Stomach smooth muscle (tissue), 2 donors: ENCODE results near the gene PPP2R1A.

ENCODE experiments used
- H3K27ac ChIP-seq: one replicate; pipeline ENCODE4 v1.7.0; 2013; ENCODE audit warnings: mild to moderate bottlenecking, low read length, inconsistent platforms
- H3K27me3 ChIP-seq, 2 donors: one replicate each; pipeline ENCODE4 v1.7.0; 2013; ENCODE audit warnings: low read length in 2 of 2; ENCODE audit not compliant: insufficient read depth in 2 of 2, control insufficient read depth in 1 of 2
- H3K36me3 ChIP-seq, 2 donors: one replicate each; pipeline ENCODE4 v1.7.0; 2013; ENCODE audit warnings: low read length in 2 of 2; ENCODE audit not compliant: control insufficient read depth in 2 of 2, insufficient read depth in 2 of 2
- H3K4me1 ChIP-seq: one replicate; pipeline ENCODE4 v1.7.0; 2013; ENCODE audit warnings: low read length; ENCODE audit not compliant: control insufficient read depth, insufficient read depth
- H3K4me3 ChIP-seq, 2 donors: one replicate each; pipeline ENCODE4 v1.7.0; 2013; ENCODE audit warnings: low read length in 2 of 2
- H3K9ac ChIP-seq, 2 donors: one replicate each; pipeline ENCODE4 v1.7.0; 2013; ENCODE audit warnings: low read length in 2 of 2, mild to moderate bottlenecking in 1 of 2
- H3K9me3 ChIP-seq, 2 donors: one replicate each; pipeline ENCODE4 v1.7.0; 2013; ENCODE audit warnings: low read length in 2 of 2; ENCODE audit not compliant: control insufficient read depth in 2 of 2
- donor health status: healthy.
- donor health status: Pancreatic carcinoma.

The PPP2R1A gene

GRCh38 chr19:52226652-52227051, 36.8 kb downstream of the PPP2R1A start:
- Histone ChIP-seq H3K9me3 (no peaks in the 10 kb centered on the region), H3K27ac (no peak overlapping the region), H3K4me3 (no peak overlapping the region), H3K4me1 (no peaks in the 10 kb centered on the region), H3K27me3 (no peaks in the 10 kb centered on the region), H3K9ac (no peak overlapping the region), H3K36me3 (peaks cover 64 to 68% of the 10 kb centered on the region in 2 donors)

GRCh38 chr19:52227196-52227940, 37.5 kb downstream of the PPP2R1A start:
- no peaks in the 10 kb centered on the region for H3K4me1 ChIP-seq
- H3K36me3 ChIP-seq, result peaks cover 57 to 61% of the 10 kb centered on the region in 2 donors
- H3K27me3 ChIP-seq, result no peaks in the 10 kb centered on the region
- H3K9ac ChIP-seq, result no peak overlapping the region
- no peaks in the 10 kb centered on the region for H3K9me3 ChIP-seq
- no peak overlapping the region for H3K27ac ChIP-seq
- H3K4me3 ChIP-seq, result no peak overlapping the region

- Histone ChIP-seq H3K9ac (no peak overlapping the region), H3K9me3 (no peaks in the 10 kb centered on the region), H3K4me3 (no peak overlapping the region), H3K4me1 (no peaks in the 10 kb centered on the region), H3K27ac (no peak overlapping the region), H3K36me3 (peaks cover 51 to 55% of the 10 kb centered on the region in 2 donors), H3K27me3 (no peaks in the 10 kb centered on the region)
Measured at GRCh38 chr19:52227980-52228379, 38.1 kb downstream of the PPP2R1A start.

- Histone ChIP-seq H3K27ac (no peak overlapping the region), H3K4me1 (no peaks in the 10 kb centered on the region), H3K27me3 (no peaks in the 10 kb centered on the region), H3K4me3 (no peak overlapping the region), H3K9me3 (no peaks in the 10 kb centered on the region), H3K9ac (no peak overlapping the region), H3K36me3 (peaks cover 35 to 41% of the 10 kb centered on the region in 2 donors)
Measured at GRCh38 chr19:52229524-52229923, 39.7 kb downstream of the PPP2R1A start.

- H3K9ac ChIP-seq, result no peak overlapping the region
- peaks cover 31 to 33% of the 10 kb centered on the region in 2 donors for H3K36me3 ChIP-seq
- H3K27ac ChIP-seq, result no peak overlapping the region
- no peaks in the 10 kb centered on the region for H3K4me1 ChIP-seq
- H3K4me3 ChIP-seq, result no peak overlapping the region
- H3K27me3 ChIP-seq, result no peaks in the 10 kb centered on the region
- no peaks in the 10 kb centered on the region for H3K9me3 ChIP-seq
Measured at GRCh38 chr19:52230685-52231084, 40.8 kb downstream of the PPP2R1A start.

GRCh38 chr19:52231154-52231910, 41.5 kb downstream of the PPP2R1A start:
- no peak overlapping the region for H3K27ac ChIP-seq
- H3K9ac ChIP-seq, result no peak overlapping the region
- no peaks in the 10 kb centered on the region for H3K27me3 ChIP-seq
- no peaks in the 10 kb centered on the region for H3K4me1 ChIP-seq
- H3K36me3 ChIP-seq, result peaks cover 24 to 30% of the 10 kb centered on the region in 2 donors
- H3K9me3 ChIP-seq, result no peaks in the 10 kb centered on the region
- H3K4me3 ChIP-seq, result no peak overlapping the region

- Histone ChIP-seq H3K9ac (no peak overlapping the region), H3K9me3 (no peaks in the 10 kb centered on the region), H3K27me3 (no peaks in the 10 kb centered on the region), H3K36me3 (peaks cover 2 to 6% of the 10 kb centered on the region in 2 donors), H3K4me1 (no peaks in the 10 kb centered on the region), H3K4me3 (no peak overlapping the region), H3K27ac (no peak overlapping the region)
Measured at GRCh38 chr19:52234406-52234805, 44.6 kb downstream of the PPP2R1A start.

GRCh38 chr19:52237197-52237596, 47.3 kb downstream of the PPP2R1A start:
- Histone ChIP-seq H3K27me3 (no peaks in the 10 kb centered on the region), H3K9ac (no peak overlapping the region), H3K9me3 (no peaks in the 10 kb centered on the region), H3K36me3 (no peaks in the 10 kb centered on the region), H3K27ac (no peak overlapping the region), H3K4me1 (no peaks in the 10 kb centered on the region), H3K4me3 (no peak overlapping the region)

GRCh38 chr19:52237771-52238400, 48.0 kb downstream of the PPP2R1A start:
- Histone ChIP-seq H3K9me3 (no peaks in the 10 kb centered on the region), H3K36me3 (no peaks in the 10 kb centered on the region), H3K4me1 (no peaks in the 10 kb centered on the region), H3K4me3 (no peak overlapping the region), H3K27ac (no peak overlapping the region), H3K27me3 (no peaks in the 10 kb centered on the region), H3K9ac (no peak overlapping the region)

- Histone ChIP-seq H3K36me3 (no peaks in the 10 kb centered on the region), H3K4me1 (no peaks in the 10 kb centered on the region), H3K9ac (no peak overlapping the region), H3K4me3 (no peak overlapping the region), H3K27ac (no peak overlapping the region), H3K9me3 (no peaks in the 10 kb centered on the region), H3K27me3 (no peaks in the 10 kb centered on the region)
Measured at GRCh38 chr19:52244021-52244420, 54.2 kb downstream of the PPP2R1A start.
